ENCODE results near the gene KLHL11. TPM values are rescaled to one million over a fixed set of nuclear protein-coding genes. Genes with fewer than 3 reads are reported as not detected.

Gene KLHL11
- total and polyA plus RNA-seq, 2 of the 8 experiments (the other 6 are each of a cell fraction or from before 2014, with no cell fraction given) = 4.2 to 13.7 TPM

DNA sequence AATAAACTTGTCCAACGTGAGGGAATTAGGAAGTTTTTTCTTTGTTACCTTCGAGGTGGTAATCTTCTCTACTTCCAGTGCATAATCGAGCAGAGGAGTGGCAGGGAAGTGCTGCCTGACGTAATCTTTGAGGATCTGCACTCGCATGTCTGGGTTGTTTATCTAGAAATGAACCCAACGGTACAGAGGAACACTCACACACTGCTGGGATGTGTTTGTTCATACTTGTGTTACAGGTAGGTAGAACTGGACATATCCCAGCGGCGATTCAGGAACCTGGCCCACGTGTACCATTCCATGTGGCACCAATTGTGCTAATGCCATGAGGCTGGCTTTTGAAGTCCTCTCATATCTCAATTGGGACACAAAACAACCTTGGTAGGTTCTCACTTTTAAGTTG, 4.2 kb upstream of the KLHL11 start:
- Histone ChIP-seq H4K5ac (ENCODE audit: insufficient read length, low read depth, low read length) (no peak overlapping the region), H3K4ac (replicated peaks; ENCODE audit: insufficient read length, low read depth, low read length) (no peak overlapping the region), H3K4me3 (ENCODE audit: extremely low read depth in 1 of 4, insufficient read depth in 2 of 4, low read depth in 3 of 4, low read length in 4 of 4) (no peak overlapping the region), H3K36me3 (ENCODE audit: control insufficient read depth in 2 of 4, insufficient read depth in 4 of 4, low read length in 3 of 4) (peaks cover 31 to 75% (median 67%) of the 10 kb centered on the region in 4 experiments), H3K79me1 (ENCODE audit: low read depth, low read length) (no peaks in the 10 kb centered on the region; the same call in 1 of the 2 replicates), H3K9ac (replicated peaks in 1 of 4; ENCODE audit: extremely low read depth in 1 of 4, low read depth in 3 of 4, low read length in 3 of 4) (no peak overlapping the region), H3K27me3 (replicated peaks in 1 of 4; ENCODE audit: control insufficient read depth in 3 of 4, extremely low read depth in 1 of 4, insufficient read depth in 3 of 4, low read length in 3 of 4) (no peaks in the 10 kb centered on the region), H3K23ac (ENCODE audit: insufficient read length) (no peak overlapping the region), H2AFZ (ENCODE audit: low read length) (no peak overlapping the region), H3K4me1 (replicated peaks in 1 of 4; ENCODE audit: control insufficient read depth in 3 of 4, insufficient read depth in 4 of 4, low read length in 3 of 4) (no peaks in the 10 kb centered on the region), H3K23me2 (ENCODE audit: low read depth, low read length) (peaks cover 4% of the 10 kb centered on the region), H2BK120ac (replicated peaks; ENCODE audit: low read depth, low read length) (no peak overlapping the region), H2BK20ac (ENCODE audit: low read length) (no peak overlapping the region), H3K14ac (ENCODE audit: insufficient read length) (no peak overlapping the region), H4K20me1 (replicated peaks in 1 of 2; ENCODE audit: control insufficient read depth in 1 of 2, insufficient read depth in 2 of 2, low read length in 2 of 2) (peaks cover 0 to 11% of the 10 kb centered on the region in 2 experiments), H2BK12ac (ENCODE audit: low read depth, low read length) (no peak overlapping the region), H2BK5ac (ENCODE audit: low read depth, low read length) (no peak overlapping the region), H3K18ac (ENCODE audit: extremely low read depth, low read length) (no peak overlapping the region), H2BK15ac (ENCODE audit: low read length) (no peak overlapping the region), H4K8ac (ENCODE audit: extremely low read depth, insufficient read depth, low read length) (no peak overlapping the region), H2AK5ac (ENCODE audit: low read depth, low read length) (no peak overlapping the region), H3K56ac (replicated peaks; ENCODE audit: insufficient read length, low read depth, low read length) (no peak overlapping the region), H3K79me2 (ENCODE audit: control insufficient read depth in 1 of 2, insufficient read depth in 2 of 2, low read length in 2 of 2) (peaks cover 0 to 5% of the 10 kb centered on the region in 2 experiments; a peak in 2 of 4 replicates), H4K91ac (replicated peaks; ENCODE audit: insufficient read length, low read length) (no peak overlapping the region), H3K27ac (ENCODE audit: low read depth, low read length) (no peak overlapping the region), H3K9me3 (ENCODE audit: insufficient read depth in 2 of 2, low read depth in 1 of 2, low read length in 1 of 2) (no peaks in the 10 kb centered on the region), H3K4me2 (ENCODE audit: insufficient read depth in 1 of 2, low read depth in 2 of 2, low read length in 2 of 2) (no peak overlapping the region)
- CTCF ChIA-PET (ENCODE audit: partially characterized antibody) = interaction anchor here (1.2 to 1.8 kb wide), 2 partner anchors 18 to 28 kb away, joined by 3 read pairs; no protein-coding TSS in a partner anchor
- POLR2A ChIA-PET (ENCODE audit: partially characterized antibody) = interaction anchor here (1.2 to 2.1 kb wide), 4 partner anchors 10 to 100 kb away, joined by 3 to 6 read pairs (median 5); no protein-coding TSS in a partner anchor
- TF ChIP-seq HDAC2 (IDR thresholded peaks at IDR 0.05; ENCODE audit: borderline replicate concordance in 1 of 2, low read depth in 2 of 2, low read length in 2 of 2) (no peak), SIN3A (conservative IDR thresholded peaks at IDR 0.05 in 1 of 2, IDR thresholded peaks at IDR 0.05 in 1 of 2; ENCODE audit: low read depth in 1 of 2, low read length in 2 of 2) (no peak)
- TF ChIP-seq, protein P1, sequence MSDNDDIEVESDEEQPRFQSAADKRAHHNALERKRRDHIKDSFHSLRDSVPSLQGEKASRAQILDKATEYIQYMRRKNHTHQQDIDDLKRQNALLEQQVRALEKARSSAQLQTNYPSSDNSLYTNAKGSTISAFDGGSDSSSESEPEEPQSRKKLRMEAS (IDR thresholded peaks at IDR 0.05) = no peak
- DNase-seq (ENCODE audit: low read depth in 1 of 2, low spot score in 2 of 2) (no peak), FAIRE-seq (no peak)
- 98% methylated on average over 9 of the region's 9 CpGs; no CpG with 5 or more reads in 1 of the 2 experiments for WGBS, 2 experiments (ENCODE audit: extremely low coverage in 1 of 2, insufficient coverage in 1 of 2, insufficient read length in 1 of 2, insufficient replicate concordance in 2 of 2, low coverage in 1 of 2, low lambda C conversion rate in 2 of 2, missing lambda C conversion rate in 1 of 2)

All from H1 (cell line).